Measurements from ENCODE around the gene ABCD3.

Gene ABCD3

GRCh38 chr1:94463056-94463764, 45.0 kb downstream of the ABCD3 start:
- no peak for DNase-seq

GRCh38 chr1:94463765-94464330, 45.7 kb downstream of the ABCD3 start:
- peak; percentile 62 for DNase-seq

- peak; percentile 34 for DNase-seq
Measured at GRCh38 chr1:94468708-94469107, 50.5 kb downstream of the ABCD3 start.

GRCh38 chr1:94471271-94471670, 53.1 kb downstream of the ABCD3 start:
- no peak for DNase-seq

- DNase-seq = no peak
Measured at GRCh38 chr1:94475232-94475631, 57.0 kb downstream of the ABCD3 start.

GRCh38 chr1:94479682-94480081, 61.5 kb downstream of the ABCD3 start:
- DNase-seq = no peak

- peak; percentile 67 for DNase-seq
Measured at GRCh38 chr1:94481473-94481933, 63.3 kb downstream of the ABCD3 start.

- DNase-seq = no peak
Measured at GRCh38 chr1:94486990-94487389, 68.8 kb downstream of the ABCD3 start.

GRCh38 chr1:94490556-94490955, 72.4 kb downstream of the ABCD3 start:
- peak; percentile 16 for DNase-seq

GRCh38 chr1:94496076-94496755, 78.0 kb downstream of the ABCD3 start:
- no peak for DNase-seq

- no peak for DNase-seq
Measured at GRCh38 chr1:94501426-94501825, 83.2 kb downstream of the ABCD3 start.

- no peak for DNase-seq
Measured at GRCh38 chr1:94501935-94502334, 83.7 kb downstream of the ABCD3 start.

GRCh38 chr1:94503153-94503552, 85.0 kb downstream of the ABCD3 start:
- no peak for DNase-seq

- DNase-seq = no peak
Measured at GRCh38 chr1:94504601-94505000, 86.4 kb downstream of the ABCD3 start.

GRCh38 chr1:94512816-94513215, 94.6 kb downstream of the ABCD3 start:
- no peak for DNase-seq

- peak; percentile 40 for DNase-seq
Measured at GRCh38 chr1:94514095-94514727, 96.0 kb downstream of the ABCD3 start.

GRCh38 chr1:94515296-94515947, 97.2 kb downstream of the ABCD3 start:
- DNase-seq = no peak

- no peak for DNase-seq
Measured at GRCh38 chr1:94519351-94519750, 101.2 kb downstream of the ABCD3 start.

GRCh38 chr1:94522304-94522703, 104.1 kb downstream of the ABCD3 start:
- DNase-seq = peak; percentile 78

GRCh38 chr1:94524531-94524930, 106.3 kb downstream of the ABCD3 start:
- DNase-seq = no peak

- no peak for DNase-seq
Measured at GRCh38 chr1:94526152-94526980, 108.2 kb downstream of the ABCD3 start.

All from fibroblast of skin of scalp (primary cell).